ENCODE data around the gene APOL5.
"Not testable (repeated sequence)": the region's sequence is repeated elsewhere in the genome, so short reads cannot be mapped to it uniquely, and the experiment has no call there.

APOL5 gene

GRCh38 chr22:35686298-35686697 lies 31.4 kb upstream of the APOL5 start:
- no peaks in the 10 kb centered on the region for H3K27me3 ChIP-seq (ENCODE audit: insufficient read depth, low read length)
- no peaks in the 10 kb centered on the region for H3K36me3 ChIP-seq (ENCODE audit: insufficient read depth, low read length)
- no peak overlapping the region for H3K27ac ChIP-seq (ENCODE audit: low read depth, low read length)
- no peaks in the 10 kb centered on the region for H3K79me2 ChIP-seq (ENCODE audit: control insufficient read depth, insufficient read depth, low read length, unreplicated experiment)
- H2AFZ ChIP-seq (ENCODE audit: low read length, unreplicated experiment): no peak overlapping the region
- H3K4me3 ChIP-seq (ENCODE audit: low read depth, low read length): no peak overlapping the region
- no peaks in the 10 kb centered on the region for H3K4me1 ChIP-seq (ENCODE audit: control insufficient read depth, insufficient read depth, low read length, unreplicated experiment)

DNA sequence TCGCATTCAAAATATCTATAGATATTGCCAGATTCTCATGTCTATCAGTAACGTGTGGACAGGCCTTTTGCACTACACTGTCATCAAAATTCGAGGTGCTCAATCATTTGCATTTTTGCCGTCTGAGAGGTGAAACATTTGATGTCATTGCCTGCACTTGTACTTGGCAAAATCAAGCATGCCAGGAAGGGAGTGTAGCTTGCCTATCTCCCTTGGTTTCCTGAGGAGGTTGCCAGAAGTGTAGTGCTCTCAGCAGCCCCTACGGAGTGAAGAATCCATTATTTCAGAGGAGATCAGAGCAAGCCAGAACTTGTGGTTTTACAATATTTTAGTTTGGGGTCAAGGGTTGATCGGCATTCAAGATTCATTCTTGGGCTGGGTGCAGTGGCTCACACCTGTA lies 30.2 kb upstream of the APOL5 start:
- Histone ChIP-seq H3K27me3 (ENCODE audit: insufficient read depth, low read length) (no peaks in the 10 kb centered on the region), H3K4me1 (ENCODE audit: control insufficient read depth, insufficient read depth, low read length, unreplicated experiment) (no peaks in the 10 kb centered on the region), H3K27ac (ENCODE audit: low read depth, low read length) (no peak overlapping the region), H3K79me2 (ENCODE audit: control insufficient read depth, insufficient read depth, low read length, unreplicated experiment) (no peaks in the 10 kb centered on the region), H3K4me3 (ENCODE audit: low read depth, low read length) (no peak overlapping the region), H2AFZ (ENCODE audit: low read length, unreplicated experiment) (no peak overlapping the region), H3K36me3 (ENCODE audit: insufficient read depth, low read length) (no peaks in the 10 kb centered on the region)

GRCh38 chr22:35688913-35689675 lies 28.6 kb upstream of the APOL5 start:
- Histone ChIP-seq H2AFZ (ENCODE audit: low read length, unreplicated experiment) (no peak overlapping the region), H3K36me3 (ENCODE audit: insufficient read depth, low read length) (no peaks in the 10 kb centered on the region), H3K27me3 (ENCODE audit: insufficient read depth, low read length) (no peaks in the 10 kb centered on the region), H3K4me3 (ENCODE audit: low read depth, low read length) (no peak overlapping the region), H3K4me1 (ENCODE audit: control insufficient read depth, insufficient read depth, low read length, unreplicated experiment) (no peaks in the 10 kb centered on the region), H3K27ac (ENCODE audit: low read depth, low read length) (no peak overlapping the region), H3K79me2 (ENCODE audit: control insufficient read depth, insufficient read depth, low read length, unreplicated experiment) (no peaks in the 10 kb centered on the region)

- Histone ChIP-seq H3K36me3 (ENCODE audit: insufficient read depth, low read length) (no peaks in the 10 kb centered on the region), H3K27ac (ENCODE audit: low read depth, low read length) (no peak overlapping the region), H3K79me2 (ENCODE audit: control insufficient read depth, insufficient read depth, low read length, unreplicated experiment) (no peaks in the 10 kb centered on the region), H3K27me3 (ENCODE audit: insufficient read depth, low read length) (no peaks in the 10 kb centered on the region), H2AFZ (ENCODE audit: low read length, unreplicated experiment) (no peak overlapping the region), H3K4me3 (ENCODE audit: low read depth, low read length) (no peak overlapping the region), H3K4me1 (ENCODE audit: control insufficient read depth, insufficient read depth, low read length, unreplicated experiment) (no peaks in the 10 kb centered on the region)
Measured at GRCh38 chr22:35690001-35690400, 27.7 kb upstream of the APOL5 start.

GRCh38 chr22:35695202-35695601 lies 22.5 kb upstream of the APOL5 start:
- no peaks in the 10 kb centered on the region for H3K36me3 ChIP-seq (ENCODE audit: insufficient read depth, low read length)
- H3K79me2 ChIP-seq (ENCODE audit: control insufficient read depth, insufficient read depth, low read length, unreplicated experiment): no peaks in the 10 kb centered on the region
- H3K4me1 ChIP-seq (ENCODE audit: control insufficient read depth, insufficient read depth, low read length, unreplicated experiment): no peaks in the 10 kb centered on the region
- H3K27ac ChIP-seq (ENCODE audit: low read depth, low read length): no peak overlapping the region
- H3K4me3 ChIP-seq (ENCODE audit: low read depth, low read length): no peak overlapping the region
- no peak overlapping the region for H2AFZ ChIP-seq (ENCODE audit: low read length, unreplicated experiment)
- H3K27me3 ChIP-seq (ENCODE audit: insufficient read depth, low read length): no peaks in the 10 kb centered on the region

DNA sequence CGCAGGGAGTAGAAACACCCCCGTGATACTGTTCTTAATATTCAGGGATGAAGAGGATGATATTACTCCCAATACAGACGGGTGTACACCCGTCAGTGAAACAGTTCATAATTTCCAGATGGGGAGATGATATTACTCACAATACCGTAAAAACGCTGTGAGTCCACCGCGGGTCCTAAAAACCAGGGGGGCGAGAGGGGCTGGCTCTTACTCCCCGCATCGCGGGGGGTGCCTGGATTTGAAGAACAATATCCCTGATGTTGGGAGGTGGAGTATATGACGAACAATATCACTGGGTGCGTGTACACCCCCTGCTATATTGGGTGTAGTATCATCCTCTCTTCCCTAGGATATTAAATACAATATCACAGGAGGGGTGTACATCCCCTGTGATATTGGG lies 20.5 kb upstream of the APOL5 start:
- Histone ChIP-seq H2AFZ (ENCODE audit: low read length, unreplicated experiment) (no peak overlapping the region), H3K79me2 (ENCODE audit: control insufficient read depth, insufficient read depth, low read length, unreplicated experiment) (no peaks in the 10 kb centered on the region), H3K4me1 (ENCODE audit: control insufficient read depth, insufficient read depth, low read length, unreplicated experiment) (no peaks in the 10 kb centered on the region), H3K27ac (ENCODE audit: low read depth, low read length) (no peak overlapping the region), H3K4me3 (ENCODE audit: low read depth, low read length) (no peak overlapping the region), H3K36me3 (ENCODE audit: insufficient read depth, low read length) (no peaks in the 10 kb centered on the region), H3K27me3 (ENCODE audit: insufficient read depth, low read length) (no peaks in the 10 kb centered on the region)

- not testable (repeated sequence) for H3K36me3 ChIP-seq (ENCODE audit: insufficient read depth, low read length); H3K4me3 ChIP-seq (ENCODE audit: low read depth, low read length); H3K27ac ChIP-seq (ENCODE audit: low read depth, low read length); H3K4me1 ChIP-seq (ENCODE audit: control insufficient read depth, insufficient read depth, low read length, unreplicated experiment); H2AFZ ChIP-seq (ENCODE audit: low read length, unreplicated experiment); H3K79me2 ChIP-seq (ENCODE audit: control insufficient read depth, insufficient read depth, low read length, unreplicated experiment); H3K27me3 ChIP-seq (ENCODE audit: insufficient read depth, low read length)
Measured at GRCh38 chr22:35699852-35700251, 17.8 kb upstream of the APOL5 start.

- no peak overlapping the region for H2AFZ ChIP-seq (ENCODE audit: low read length, unreplicated experiment)
- H3K27ac ChIP-seq (ENCODE audit: low read depth, low read length): no peak overlapping the region
- no peaks in the 10 kb centered on the region for H3K79me2 ChIP-seq (ENCODE audit: control insufficient read depth, insufficient read depth, low read length, unreplicated experiment)
- no peak overlapping the region for H3K4me3 ChIP-seq (ENCODE audit: low read depth, low read length)
- H3K36me3 ChIP-seq (ENCODE audit: insufficient read depth, low read length): no peaks in the 10 kb centered on the region
- H3K4me1 ChIP-seq (ENCODE audit: control insufficient read depth, insufficient read depth, low read length, unreplicated experiment): peaks cover 7% of the 10 kb centered on the region
- H3K27me3 ChIP-seq (ENCODE audit: insufficient read depth, low read length): no peaks in the 10 kb centered on the region
Measured at GRCh38 chr22:35703861-35704584, 13.6 kb upstream of the APOL5 start.

DNA sequence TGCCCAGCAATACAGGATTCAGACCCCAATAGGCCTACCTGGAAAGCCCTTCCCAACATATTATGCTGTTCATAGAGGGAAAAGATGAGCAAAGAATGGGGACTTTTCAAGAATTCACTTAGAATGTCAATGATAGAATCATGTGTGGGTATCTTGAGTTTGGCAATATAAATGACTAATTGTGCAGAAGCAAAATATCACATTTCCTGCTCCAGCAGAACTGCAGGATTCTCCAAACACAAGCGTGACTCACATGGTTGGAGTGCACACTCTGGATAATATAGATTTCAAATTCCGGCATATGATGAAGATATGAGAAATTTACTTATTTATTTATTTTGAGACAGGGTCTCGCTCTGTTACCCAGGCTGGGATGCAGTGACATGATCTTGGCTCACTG lies 12.5 kb upstream of the APOL5 start:
- no peak overlapping the region for H3K27ac ChIP-seq (ENCODE audit: low read depth, low read length)
- H3K79me2 ChIP-seq (ENCODE audit: control insufficient read depth, insufficient read depth, low read length, unreplicated experiment): no peaks in the 10 kb centered on the region
- H3K4me3 ChIP-seq (ENCODE audit: low read depth, low read length): no peak overlapping the region
- peaks cover 7% of the 10 kb centered on the region for H3K4me1 ChIP-seq (ENCODE audit: control insufficient read depth, insufficient read depth, low read length, unreplicated experiment)
- H2AFZ ChIP-seq (ENCODE audit: low read length, unreplicated experiment): no peak overlapping the region
- H3K36me3 ChIP-seq (ENCODE audit: insufficient read depth, low read length): no peaks in the 10 kb centered on the region
- no peaks in the 10 kb centered on the region for H3K27me3 ChIP-seq (ENCODE audit: insufficient read depth, low read length)

DNA sequence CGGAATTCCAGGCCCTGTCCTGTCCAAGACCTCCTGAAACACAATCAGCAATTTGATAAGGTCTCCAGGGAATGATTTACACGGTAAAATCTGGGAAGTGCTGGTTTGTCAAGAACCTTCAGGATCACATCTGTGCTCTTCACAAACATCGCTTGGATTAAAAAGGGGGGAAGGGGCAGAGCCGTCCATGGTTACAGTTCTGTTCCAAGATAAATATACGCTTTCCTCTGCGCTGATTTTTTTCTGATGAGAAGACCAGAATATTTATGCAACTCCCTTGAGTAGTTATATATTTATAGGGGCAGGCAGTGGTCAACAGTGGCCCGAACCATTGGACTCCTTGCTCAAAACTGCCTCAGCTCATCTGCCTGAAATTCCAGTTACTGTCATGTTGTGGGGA lies 9.2 kb upstream of the APOL5 start:
- Histone ChIP-seq H3K79me2 (ENCODE audit: control insufficient read depth, insufficient read depth, low read length, unreplicated experiment) (no peaks in the 10 kb centered on the region), H3K4me1 (ENCODE audit: control insufficient read depth, insufficient read depth, low read length, unreplicated experiment) (peaks cover 7% of the 10 kb centered on the region), H3K27me3 (ENCODE audit: insufficient read depth, low read length) (no peaks in the 10 kb centered on the region), H2AFZ (ENCODE audit: low read length, unreplicated experiment) (no peak overlapping the region), H3K27ac (ENCODE audit: low read depth, low read length) (no peak overlapping the region), H3K4me3 (ENCODE audit: low read depth, low read length) (no peak overlapping the region), H3K36me3 (ENCODE audit: insufficient read depth, low read length) (no peaks in the 10 kb centered on the region)

DNA sequence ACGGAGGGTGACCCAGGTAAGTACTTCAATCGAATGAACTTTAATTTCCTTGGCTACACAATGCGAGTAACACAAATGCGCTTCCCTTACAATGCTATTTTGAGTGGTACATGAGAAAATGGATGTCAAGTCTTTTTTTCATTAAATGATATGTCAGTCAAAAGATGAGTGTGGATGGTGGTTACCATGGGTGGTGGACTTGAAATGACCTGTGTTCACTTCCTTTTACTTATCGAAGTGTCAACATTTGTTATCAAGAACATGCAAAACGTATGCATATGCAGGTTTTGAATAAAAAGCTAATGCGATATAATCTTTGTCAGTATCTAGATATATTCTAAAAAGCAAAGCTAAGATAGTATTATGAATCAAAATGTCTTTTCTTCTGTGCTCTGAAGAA lies 8.8 kb upstream of the APOL5 start:
- H3K27me3 ChIP-seq (ENCODE audit: insufficient read depth, low read length): no peaks in the 10 kb centered on the region

More for the DNA sequence above, 8.8 kb upstream of the APOL5 start:
- no peaks in the 10 kb centered on the region for H3K79me2 ChIP-seq (ENCODE audit: control insufficient read depth, insufficient read depth, low read length, unreplicated experiment)
- no peak overlapping the region for H2AFZ ChIP-seq (ENCODE audit: low read length, unreplicated experiment)
- peaks cover 7% of the 10 kb centered on the region for H3K4me1 ChIP-seq (ENCODE audit: control insufficient read depth, insufficient read depth, low read length, unreplicated experiment)
- no peaks in the 10 kb centered on the region for H3K36me3 ChIP-seq (ENCODE audit: insufficient read depth, low read length)
- no peak overlapping the region for H3K27ac ChIP-seq (ENCODE audit: low read depth, low read length)
- no peak overlapping the region for H3K4me3 ChIP-seq (ENCODE audit: low read depth, low read length)

All from ACC112 (cell line).